Measurements from ENCODE around the gene TNRC6C.

The TNRC6C gene

DNA sequence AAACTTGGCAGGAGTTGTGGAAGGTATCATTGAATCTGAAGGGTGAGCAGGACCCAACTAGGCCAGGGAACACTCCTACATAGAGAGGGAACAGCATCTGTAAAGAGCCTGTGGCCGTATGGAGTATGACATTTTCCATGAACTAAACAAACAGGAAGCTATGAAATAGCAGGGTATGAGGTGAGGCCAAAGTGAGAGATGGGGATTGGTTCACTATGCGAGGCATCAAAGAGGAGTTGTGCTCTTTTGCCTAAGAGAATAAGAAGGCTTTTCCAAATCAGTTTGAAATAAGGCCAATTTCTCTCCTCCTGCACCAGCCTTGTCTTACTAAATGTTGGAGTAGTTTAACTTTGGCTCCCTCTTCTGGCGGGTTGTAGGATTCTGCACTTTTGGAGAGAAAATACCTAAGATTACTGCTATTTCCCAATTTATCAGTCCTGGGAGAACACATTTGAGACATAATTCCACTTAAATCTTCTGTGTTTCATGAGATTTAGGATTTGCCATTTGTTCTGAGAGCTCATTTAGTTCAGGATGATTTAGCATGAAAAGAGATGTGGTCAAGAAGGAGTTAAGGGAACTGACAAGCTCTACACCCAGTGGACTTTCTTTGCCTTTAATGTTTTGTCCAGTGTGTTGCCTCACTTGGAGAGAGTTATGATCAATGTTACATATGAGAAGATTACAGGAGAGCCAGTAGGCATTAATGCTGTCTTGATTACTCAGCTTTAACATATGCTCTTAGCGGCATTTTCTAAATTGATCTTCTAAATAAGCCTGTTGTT lies 55.4 kb downstream of the TNRC6C start:
- peak; percentile 88 for DNase-seq (ENCODE audit: low spot score)

GRCh38 chr17:78014646-78015045 lies 56.1 kb downstream of the TNRC6C start:
- peak; percentile 66 for DNase-seq (ENCODE audit: low spot score)

DNA sequence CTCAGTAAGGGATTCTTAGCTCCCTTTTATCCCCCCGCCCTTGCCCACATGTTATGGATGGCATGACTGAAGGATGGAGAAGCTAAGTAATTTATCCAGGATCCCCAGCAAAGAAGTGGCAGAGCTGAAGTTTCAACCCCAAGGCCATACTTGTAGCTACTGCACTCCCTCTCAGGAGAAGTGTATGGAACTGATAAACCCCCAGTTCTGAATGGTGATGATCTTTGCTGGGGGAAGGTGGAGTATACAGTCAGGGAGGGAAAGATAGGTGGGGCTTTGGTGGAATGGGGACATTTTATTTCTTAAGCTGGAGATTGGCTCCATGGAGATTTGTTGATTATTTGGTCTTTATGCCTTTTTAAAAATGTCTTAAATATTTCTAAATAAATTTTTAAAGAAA lies 58.3 kb downstream of the TNRC6C start:
- no peak for DNase-seq (ENCODE audit: low spot score)

GRCh38 chr17:78019367-78019975 lies 61.0 kb downstream of the TNRC6C start:
- DNase-seq (ENCODE audit: low spot score), result peak; percentile 57

- DNase-seq (ENCODE audit: low spot score), result no peak
Measured at GRCh38 chr17:78019976-78020716, 61.6 kb downstream of the TNRC6C start.

GRCh38 chr17:78020717-78021108 lies 62.2 kb downstream of the TNRC6C start:
- DNase-seq (ENCODE audit: low spot score), result no peak

- no peak for DNase-seq (ENCODE audit: low spot score)
Measured at GRCh38 chr17:78022425-78022824, 63.9 kb downstream of the TNRC6C start.

DNA sequence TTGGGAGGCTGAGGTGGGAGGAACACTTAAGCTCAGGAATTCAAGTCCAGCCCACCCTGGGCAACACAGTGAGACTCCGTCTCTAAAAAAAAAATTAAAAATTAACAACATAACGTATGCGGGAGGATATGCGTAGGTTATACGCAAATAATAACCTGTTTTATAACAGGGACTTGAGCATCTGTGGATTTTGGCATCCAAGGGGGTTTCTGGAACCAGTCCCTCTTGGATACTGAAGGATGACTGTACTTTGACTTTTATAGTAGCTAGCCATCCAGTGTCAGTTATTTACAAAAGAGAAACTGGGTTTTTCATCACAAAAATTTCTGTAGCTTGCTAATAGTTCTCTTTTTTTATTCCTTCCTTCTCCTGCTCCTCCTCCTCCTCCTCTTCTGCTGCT lies 64.5 kb downstream of the TNRC6C start:
- no peak for DNase-seq (ENCODE audit: low spot score)

GRCh38 chr17:78026381-78026780 lies 67.9 kb downstream of the TNRC6C start:
- no peak for DNase-seq (ENCODE audit: low spot score)

GRCh38 chr17:78027121-78027520 lies 68.6 kb downstream of the TNRC6C start:
- DNase-seq (ENCODE audit: low spot score), result no peak

GRCh38 chr17:78029697-78030096 lies 71.2 kb downstream of the TNRC6C start:
- no peak for DNase-seq (ENCODE audit: low spot score)

GRCh38 chr17:78031435-78031834 lies 72.9 kb downstream of the TNRC6C start:
- DNase-seq (ENCODE audit: low spot score), result no peak

GRCh38 chr17:78032166-78032565 lies 73.7 kb downstream of the TNRC6C start:
- no peak for DNase-seq (ENCODE audit: low spot score)

GRCh38 chr17:78034429-78035091 lies 76.1 kb downstream of the TNRC6C start:
- no peak for DNase-seq (ENCODE audit: low spot score)

- no peak for DNase-seq (ENCODE audit: low spot score)
Measured at GRCh38 chr17:78037280-78037679, 78.8 kb downstream of the TNRC6C start.

DNA sequence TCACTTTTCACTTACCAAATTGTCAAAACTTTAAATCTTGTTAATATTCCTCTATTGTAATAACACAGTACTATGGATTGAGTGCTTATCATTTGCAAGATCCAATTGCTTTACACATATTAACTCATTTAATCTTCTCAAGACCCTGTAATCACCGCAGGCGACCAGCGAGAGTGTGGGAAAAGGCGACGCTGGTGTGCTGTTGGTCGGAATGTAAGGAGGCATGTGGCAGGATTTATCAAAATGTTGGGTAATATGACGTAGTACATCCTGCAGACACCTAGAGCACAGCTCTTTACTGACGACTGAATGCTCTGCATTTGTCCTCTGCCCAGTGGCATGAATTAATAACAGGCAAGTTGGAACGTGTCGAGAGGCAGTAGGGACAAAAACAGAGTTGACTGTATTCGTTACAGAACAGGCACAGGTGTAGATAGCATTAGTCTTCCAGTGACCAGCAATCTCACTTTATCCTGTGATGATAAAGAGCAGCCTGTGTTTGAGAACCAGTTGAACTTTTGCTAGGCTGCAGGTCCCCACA lies 80.3 kb downstream of the TNRC6C start:
- no peak for DNase-seq (ENCODE audit: low spot score)

- no peak for DNase-seq (ENCODE audit: low spot score)
Measured at GRCh38 chr17:78039581-78039980, 81.1 kb downstream of the TNRC6C start.

DNA sequence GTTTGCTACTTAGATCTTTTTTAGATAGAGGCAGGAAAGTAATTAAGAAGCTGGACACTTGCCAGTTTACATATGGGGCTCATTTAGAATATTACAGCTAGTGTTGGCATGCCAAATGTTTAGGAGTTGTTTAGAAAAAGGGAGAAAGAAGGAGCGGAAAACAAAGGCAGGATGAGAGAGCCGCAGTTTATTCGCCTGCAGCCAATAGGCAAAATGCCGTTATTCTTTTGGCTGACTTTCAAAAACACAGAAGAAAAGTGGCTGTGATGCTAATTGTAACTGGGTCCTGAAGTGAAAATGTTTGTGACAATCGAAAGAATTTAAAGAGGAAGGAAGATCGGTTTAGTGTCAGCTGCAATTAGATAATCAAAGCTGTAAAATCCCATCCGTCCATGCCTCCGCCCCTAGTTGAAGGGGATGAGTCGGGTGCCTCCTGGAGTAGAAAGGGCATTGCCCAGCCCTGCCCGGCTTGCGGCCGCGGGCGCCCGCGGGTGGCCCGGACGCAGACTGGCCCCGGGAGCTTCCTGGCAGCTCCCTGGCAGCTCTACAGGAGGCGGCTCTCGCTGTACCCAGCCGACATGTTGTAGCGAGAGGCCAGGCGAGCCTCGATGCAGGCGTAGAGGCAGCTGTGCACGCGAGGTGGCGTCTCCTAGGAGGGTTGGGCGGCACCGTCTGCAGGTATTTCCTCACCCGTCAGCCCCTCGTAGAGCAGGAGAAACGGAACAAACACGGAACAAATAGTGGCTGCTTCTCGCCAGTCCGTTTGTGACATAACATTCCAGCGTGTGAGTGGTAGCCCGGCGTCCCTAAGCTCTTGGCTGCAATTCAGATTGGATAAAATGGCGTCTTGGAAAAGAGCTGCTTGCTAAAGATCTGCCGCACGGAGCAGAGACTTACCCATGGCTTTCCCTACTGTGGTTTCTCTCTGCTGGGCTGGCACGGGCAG lies 82.2 kb downstream of the TNRC6C start:
- peak; percentile 81 for DNase-seq (ENCODE audit: low spot score)

GRCh38 chr17:78041386-78042179 lies 83.1 kb downstream of the TNRC6C start:
- DNase-seq (ENCODE audit: low spot score), result no peak

DNA sequence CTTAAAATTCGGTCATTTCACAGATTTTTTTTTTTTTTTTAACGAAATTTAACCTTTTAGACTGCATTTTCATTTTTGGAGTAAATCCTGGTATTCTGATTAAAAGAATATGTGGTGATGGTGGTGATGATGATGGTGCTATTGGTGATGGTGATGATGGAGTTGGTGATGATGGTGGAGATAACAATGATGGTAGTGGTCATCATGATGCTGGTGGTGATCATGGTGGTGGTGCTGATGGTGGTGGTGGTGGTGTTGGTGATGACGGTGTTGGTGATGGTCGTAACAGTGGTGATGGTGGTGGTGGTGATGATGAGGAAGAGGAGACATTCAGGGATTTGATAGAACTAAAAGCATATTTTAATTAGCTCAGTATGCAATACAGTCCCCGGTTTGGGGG lies 84.0 kb downstream of the TNRC6C start:
- no peak for DNase-seq (ENCODE audit: low spot score)
